Mesothelial cell of epicardium (in vitro differentiated cells): ENCODE measurements around the gene PSD. TPM values are rescaled to one million over a fixed set of nuclear protein-coding genes. Genes with fewer than 3 reads are reported as not detected.

Experiments used
- DNase-seq, 2 experiments: peaks; one replicate each; pipeline ENCODE4 v3.0.0; 2021; ENCODE audit warnings: low spot score in 2 of 2; ENCODE audit not compliant: unreplicated experiment in 2 of 2
- H3K27ac Mint-ChIP-seq: 2 replicates; pipeline ENCODE4 v1.8.0; 2021; ENCODE audit warnings: mixed read lengths
- H3K27me3 Mint-ChIP-seq: 2 replicates; pipeline ENCODE4 v1.8.0; 2021; ENCODE audit warnings: low read depth, mixed read lengths
- H3K36me3 Mint-ChIP-seq: 2 replicates; pipeline ENCODE4 v1.8.0; 2021; ENCODE audit warnings: mixed read lengths
- H3K4me1 Mint-ChIP-seq: 2 replicates; pipeline ENCODE4 v1.8.0; 2021; ENCODE audit warnings: mixed read lengths
- H3K4me3 Mint-ChIP-seq: 2 replicates; pipeline ENCODE4 v1.8.0; 2021; ENCODE audit warnings: mild to moderate bottlenecking, moderate library complexity, mixed read lengths
- H3K9me3 Mint-ChIP-seq: 2 replicates; pipeline ENCODE4 v1.8.0; 2021; ENCODE audit warnings: mixed read lengths
- total RNA-seq: library from RNA; stranded (reverse); gene quantifications from 3 replicates; pipeline ENCODE4 v1.2.1, GENCODE V29; 2021
- TF ChIP-seq, protein P1 (sequence below): fragments of 200-600 bp; sonication (generic); IDR thresholded peaks from one replicate; pipeline ENCODE4 v1.5.0; 2021; ENCODE audit warnings: antibody characterized with exemption; ENCODE audit not compliant: unreplicated experiment

The PSD gene
- total RNA-seq, 1 donor from 2014 or later, result 12.4 TPM

DNA sequence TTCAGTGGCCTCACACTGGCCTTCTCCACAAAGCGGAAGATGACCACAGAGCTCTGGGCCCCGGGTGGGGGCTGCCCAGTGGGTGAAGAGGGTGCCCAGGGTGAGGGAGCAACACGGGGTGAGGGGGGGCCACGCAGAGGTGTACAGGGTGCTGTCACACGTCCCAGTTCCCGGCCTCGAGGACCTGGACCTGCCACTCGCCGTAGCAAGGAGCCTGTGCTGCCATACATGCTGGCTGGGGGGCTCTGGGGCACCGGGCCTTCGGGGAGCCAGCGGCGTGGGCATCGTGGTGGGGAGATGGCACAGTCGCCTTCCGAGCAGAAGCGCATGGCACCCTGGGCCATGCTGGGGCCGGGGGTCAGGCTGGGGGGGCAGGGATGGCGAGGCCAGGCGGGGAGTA, 1.9 kb downstream of the PSD start:
- no peak overlapping the region for H3K4me3 Mint-ChIP-seq
- no peak overlapping the region for H3K27ac Mint-ChIP-seq
- H3K27me3 Mint-ChIP-seq, result peaks cover 75% of the 10 kb centered on the region
- no peak for DNase-seq
- no peaks in the 10 kb centered on the region for H3K9me3 Mint-ChIP-seq
- TF ChIP-seq, protein P1, sequence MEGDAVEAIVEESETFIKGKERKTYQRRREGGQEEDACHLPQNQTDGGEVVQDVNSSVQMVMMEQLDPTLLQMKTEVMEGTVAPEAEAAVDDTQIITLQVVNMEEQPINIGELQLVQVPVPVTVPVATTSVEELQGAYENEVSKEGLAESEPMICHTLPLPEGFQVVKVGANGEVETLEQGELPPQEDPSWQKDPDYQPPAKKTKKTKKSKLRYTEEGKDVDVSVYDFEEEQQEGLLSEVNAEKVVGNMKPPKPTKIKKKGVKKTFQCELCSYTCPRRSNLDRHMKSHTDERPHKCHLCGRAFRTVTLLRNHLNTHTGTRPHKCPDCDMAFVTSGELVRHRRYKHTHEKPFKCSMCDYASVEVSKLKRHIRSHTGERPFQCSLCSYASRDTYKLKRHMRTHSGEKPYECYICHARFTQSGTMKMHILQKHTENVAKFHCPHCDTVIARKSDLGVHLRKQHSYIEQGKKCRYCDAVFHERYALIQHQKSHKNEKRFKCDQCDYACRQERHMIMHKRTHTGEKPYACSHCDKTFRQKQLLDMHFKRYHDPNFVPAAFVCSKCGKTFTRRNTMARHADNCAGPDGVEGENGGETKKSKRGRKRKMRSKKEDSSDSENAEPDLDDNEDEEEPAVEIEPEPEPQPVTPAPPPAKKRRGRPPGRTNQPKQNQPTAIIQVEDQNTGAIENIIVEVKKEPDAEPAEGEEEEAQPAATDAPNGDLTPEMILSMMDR, result no peak
- peaks cover 20% of the 10 kb centered on the region for H3K4me1 Mint-ChIP-seq
- H3K36me3 Mint-ChIP-seq, result no peaks in the 10 kb centered on the region

DNA sequence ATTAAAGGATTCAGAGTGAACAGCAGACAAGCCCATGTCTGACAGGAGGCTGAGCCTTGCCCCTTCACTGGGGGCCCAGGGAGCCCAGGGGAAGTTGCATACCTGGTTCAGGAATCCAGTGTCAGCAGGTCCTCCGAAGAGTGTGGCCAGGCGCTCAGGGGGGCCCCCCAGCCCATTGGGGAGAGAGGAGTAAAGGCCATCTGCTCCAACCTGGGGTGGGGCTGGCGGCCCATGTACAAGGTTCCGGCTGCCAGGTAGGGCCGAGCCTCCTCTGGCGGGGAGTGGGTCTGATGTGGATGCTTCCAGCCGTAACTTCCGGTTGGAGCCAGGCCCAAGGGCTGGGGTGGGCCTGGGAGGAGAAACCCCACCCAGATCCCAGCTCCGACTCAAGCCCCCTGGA, 2.3 kb downstream of the PSD start:
- no peaks in the 10 kb centered on the region for H3K36me3 Mint-ChIP-seq
- TF ChIP-seq, protein P1, result no peak
- H3K27me3 Mint-ChIP-seq, result peaks cover 80% of the 10 kb centered on the region
- no peak overlapping the region for H3K27ac Mint-ChIP-seq
- no peak for DNase-seq
- no peaks in the 10 kb centered on the region for H3K9me3 Mint-ChIP-seq
- H3K4me3 Mint-ChIP-seq, result no peak overlapping the region
- H3K4me1 Mint-ChIP-seq, result peaks cover 23% of the 10 kb centered on the region

DNA sequence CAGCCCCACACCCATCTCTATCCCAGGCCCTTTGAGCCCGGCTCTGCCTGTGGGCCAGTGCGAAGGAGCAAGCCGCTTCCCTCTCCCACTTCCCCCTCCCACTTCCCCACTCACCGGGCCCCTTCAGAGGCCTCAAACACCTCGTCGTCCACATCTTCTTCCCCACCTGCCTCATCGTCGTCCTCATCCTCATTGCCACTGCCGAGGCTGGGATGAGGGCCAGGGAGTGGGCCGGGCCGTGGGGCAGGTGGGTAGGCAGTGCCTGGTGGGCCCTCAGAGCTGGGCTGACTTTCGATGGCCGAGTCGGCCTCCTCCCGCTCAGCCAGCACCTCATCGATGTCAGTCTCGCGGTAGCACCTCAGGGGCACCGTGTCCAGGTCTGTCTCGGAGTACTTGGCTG, 3.8 kb downstream of the PSD start:
- Mint-ChIP-seq H3K27ac (no peak overlapping the region), H3K4me3 (no peak overlapping the region), H3K36me3 (no peaks in the 10 kb centered on the region), H3K27me3 (peaks cover 91% of the 10 kb centered on the region), H3K9me3 (no peaks in the 10 kb centered on the region), H3K4me1 (peaks cover 22% of the 10 kb centered on the region)
- TF ChIP-seq, protein P1, result no peak
- DNase-seq, result no peak

DNA sequence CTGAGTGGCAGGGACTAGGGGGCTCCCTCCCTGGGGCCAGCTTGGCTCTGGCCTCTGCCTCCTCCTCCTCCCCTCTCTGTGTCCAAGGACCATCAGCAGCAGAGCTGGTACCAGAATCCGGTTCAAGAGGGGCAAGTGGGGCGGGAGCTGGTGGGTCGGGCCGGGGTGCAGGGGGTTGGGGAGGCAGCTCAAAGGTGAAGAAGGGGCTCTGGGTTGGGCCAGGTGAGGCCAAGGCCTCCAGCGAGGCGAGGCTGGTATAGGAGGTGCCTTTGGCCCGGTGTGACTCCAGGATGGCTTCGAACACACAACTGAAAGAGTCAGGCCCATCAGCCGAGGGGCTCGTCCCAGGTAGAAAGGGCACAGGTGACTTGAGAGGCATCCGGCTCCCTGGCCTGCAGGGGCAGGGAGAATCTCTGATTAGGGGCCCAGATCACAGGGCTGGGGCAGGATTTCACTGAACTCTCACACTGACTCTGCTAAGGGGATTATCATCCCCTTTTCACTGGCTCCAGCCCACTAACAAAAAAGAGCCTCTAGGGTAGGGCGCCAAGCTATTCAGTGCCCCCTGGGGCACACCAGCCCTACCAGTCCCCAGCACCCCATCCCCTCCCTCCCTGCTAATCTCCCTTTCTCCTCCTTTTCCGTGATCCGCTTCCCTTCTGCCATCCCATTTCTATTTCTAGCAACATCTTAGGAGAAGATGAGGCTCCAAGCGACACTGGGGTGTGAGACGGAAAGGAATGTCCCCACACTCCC, 4.6 kb downstream of the PSD start:
- Mint-ChIP-seq H3K27me3 (peaks cover 90% of the 10 kb centered on the region), H3K27ac (no peak overlapping the region), H3K4me1 (peaks cover 21% of the 10 kb centered on the region), H3K9me3 (no peaks in the 10 kb centered on the region), H3K36me3 (no peaks in the 10 kb centered on the region), H3K4me3 (no peak overlapping the region)
- DNase-seq, result no peak
- TF ChIP-seq, protein P1, result no peak

DNA sequence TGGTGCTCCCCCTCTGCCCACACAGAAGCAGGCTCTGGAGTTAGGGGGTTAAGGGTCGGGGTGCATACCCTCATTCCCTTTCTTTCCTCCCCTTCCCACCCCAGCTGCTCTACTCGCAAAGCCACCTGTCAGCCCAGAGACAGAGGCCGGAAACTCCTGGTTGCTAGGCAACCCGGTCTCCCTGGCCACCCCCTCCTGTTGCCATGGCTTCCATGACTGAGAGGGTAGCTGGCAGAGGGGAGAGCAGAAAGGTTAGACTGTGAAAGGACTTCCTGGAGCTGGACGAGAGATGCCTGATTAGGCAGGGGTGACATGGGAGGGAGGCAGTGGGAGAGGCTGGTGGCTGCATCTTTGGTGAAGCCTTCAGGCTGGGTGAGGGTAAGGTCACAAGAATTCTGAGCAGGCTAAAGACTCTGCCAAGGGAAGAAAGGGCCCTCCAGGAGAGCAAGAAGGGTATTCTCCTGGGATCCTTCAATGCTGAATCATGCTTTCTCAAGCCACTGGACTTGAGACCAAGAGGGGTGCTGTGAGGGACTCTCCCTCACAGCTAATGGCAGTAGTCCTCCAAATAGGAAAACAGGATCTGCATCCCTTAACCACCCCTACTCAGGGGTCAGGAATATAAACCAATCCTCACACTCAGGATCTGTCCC, 5.4 kb downstream of the PSD start:
- TF ChIP-seq, protein P1, result no peak
- H3K4me1 Mint-ChIP-seq, result peaks cover 21% of the 10 kb centered on the region
- H3K27ac Mint-ChIP-seq, result no peak overlapping the region
- no peaks in the 10 kb centered on the region for H3K9me3 Mint-ChIP-seq
- no peak for DNase-seq
- H3K27me3 Mint-ChIP-seq, result peaks cover 90% of the 10 kb centered on the region
- no peak overlapping the region for H3K4me3 Mint-ChIP-seq
- no peaks in the 10 kb centered on the region for H3K36me3 Mint-ChIP-seq
